SK-N-SH (cell line): ENCODE results near the gene TIGIT.

Experiments
- FOXM1 ChIP-seq: IDR thresholded peaks from 2 replicates; pipeline ENCODE4 v1.4.0; 2012; ENCODE audit warnings: low read depth, mild to moderate bottlenecking
- GABPA ChIP-seq: IDR thresholded peaks from 2 replicates; pipeline ENCODE4 v1.4.0; 2012; ENCODE audit warnings: low read depth, mild to moderate bottlenecking
- JUND ChIP-seq: IDR thresholded peaks from 2 replicates; pipeline ENCODE4 v1.4.0; 2012
- MXI1 ChIP-seq: IDR thresholded peaks from 2 replicates; pipeline ENCODE4 v1.6.1; 2012; ENCODE audit warnings: mild to moderate bottlenecking, low read depth, low read length, improper control_type of control experiment
- TAF1 ChIP-seq: IDR thresholded peaks from 2 replicates; pipeline ENCODE4 v1.6.1; 2012; ENCODE audit warnings: low read depth, mild to moderate bottlenecking, low read length, moderate library complexity, borderline replicate concordance
- YY1 ChIP-seq: IDR thresholded peaks from 2 replicates; pipeline ENCODE4 v1.4.0; 2012; ENCODE audit warnings: low read depth, mild to moderate bottlenecking
- TF ChIP-seq, protein P1 (sequence below): fragments of 200-600 bp; sonication (generic); IDR thresholded peaks from 2 replicates; pipeline ENCODE4 v1.6.1; 2017; ENCODE audit warnings: antibody characterized with exemption, mild to moderate bottlenecking, moderate library complexity
- TF ChIP-seq, protein P2 (sequence below): IDR thresholded peaks from 2 replicates; pipeline ENCODE4 v1.4.0; 2012; ENCODE audit warnings: low read depth, borderline replicate concordance
- TF ChIP-seq, protein P3 (sequence below): IDR thresholded peaks from 2 replicates; pipeline ENCODE4 v1.6.1; 2012; ENCODE audit warnings: mild to moderate bottlenecking, low read depth, low read length, moderate library complexity

DNA sequence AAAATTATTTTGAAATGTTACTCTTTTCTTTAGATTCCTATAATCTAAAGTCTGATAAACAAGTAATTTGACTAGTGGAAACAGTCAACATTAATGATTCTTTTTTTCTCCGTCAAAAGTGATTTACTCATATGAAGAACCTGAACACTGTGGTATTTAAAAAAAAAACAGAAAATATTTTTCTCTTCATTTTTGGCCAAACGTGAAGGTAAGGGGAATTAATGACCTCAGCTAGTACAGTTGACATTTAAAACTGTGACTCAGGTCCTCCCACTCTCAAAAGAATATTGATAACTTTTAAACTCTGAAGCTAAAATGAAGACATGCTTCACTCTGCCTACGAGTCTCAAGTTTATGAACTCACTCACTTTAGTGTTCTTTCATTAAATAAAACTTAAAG lies 34.5 kb downstream of the TIGIT start:
- TF ChIP-seq, protein P1, sequence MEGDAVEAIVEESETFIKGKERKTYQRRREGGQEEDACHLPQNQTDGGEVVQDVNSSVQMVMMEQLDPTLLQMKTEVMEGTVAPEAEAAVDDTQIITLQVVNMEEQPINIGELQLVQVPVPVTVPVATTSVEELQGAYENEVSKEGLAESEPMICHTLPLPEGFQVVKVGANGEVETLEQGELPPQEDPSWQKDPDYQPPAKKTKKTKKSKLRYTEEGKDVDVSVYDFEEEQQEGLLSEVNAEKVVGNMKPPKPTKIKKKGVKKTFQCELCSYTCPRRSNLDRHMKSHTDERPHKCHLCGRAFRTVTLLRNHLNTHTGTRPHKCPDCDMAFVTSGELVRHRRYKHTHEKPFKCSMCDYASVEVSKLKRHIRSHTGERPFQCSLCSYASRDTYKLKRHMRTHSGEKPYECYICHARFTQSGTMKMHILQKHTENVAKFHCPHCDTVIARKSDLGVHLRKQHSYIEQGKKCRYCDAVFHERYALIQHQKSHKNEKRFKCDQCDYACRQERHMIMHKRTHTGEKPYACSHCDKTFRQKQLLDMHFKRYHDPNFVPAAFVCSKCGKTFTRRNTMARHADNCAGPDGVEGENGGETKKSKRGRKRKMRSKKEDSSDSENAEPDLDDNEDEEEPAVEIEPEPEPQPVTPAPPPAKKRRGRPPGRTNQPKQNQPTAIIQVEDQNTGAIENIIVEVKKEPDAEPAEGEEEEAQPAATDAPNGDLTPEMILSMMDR, result no peak
- TF ChIP-seq MXI1 (no peak), JUND (no peak), FOXM1 (no peak), TAF1 (no peak), GABPA (no peak), YY1 (no peak)
- TF ChIP-seq, protein P2, sequence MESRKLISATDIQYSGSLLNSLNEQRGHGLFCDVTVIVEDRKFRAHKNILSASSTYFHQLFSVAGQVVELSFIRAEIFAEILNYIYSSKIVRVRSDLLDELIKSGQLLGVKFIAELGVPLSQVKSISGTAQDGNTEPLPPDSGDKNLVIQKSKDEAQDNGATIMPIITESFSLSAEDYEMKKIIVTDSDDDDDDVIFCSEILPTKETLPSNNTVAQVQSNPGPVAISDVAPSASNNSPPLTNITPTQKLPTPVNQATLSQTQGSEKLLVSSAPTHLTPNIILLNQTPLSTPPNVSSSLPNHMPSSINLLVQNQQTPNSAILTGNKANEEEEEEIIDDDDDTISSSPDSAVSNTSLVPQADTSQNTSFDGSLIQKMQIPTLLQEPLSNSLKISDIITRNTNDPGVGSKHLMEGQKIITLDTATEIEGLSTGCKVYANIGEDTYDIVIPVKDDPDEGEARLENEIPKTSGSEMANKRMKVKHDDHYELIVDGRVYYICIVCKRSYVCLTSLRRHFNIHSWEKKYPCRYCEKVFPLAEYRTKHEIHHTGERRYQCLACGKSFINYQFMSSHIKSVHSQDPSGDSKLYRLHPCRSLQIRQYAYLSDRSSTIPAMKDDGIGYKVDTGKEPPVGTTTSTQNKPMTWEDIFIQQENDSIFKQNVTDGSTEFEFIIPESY, result no peak
- TF ChIP-seq, protein P3, sequence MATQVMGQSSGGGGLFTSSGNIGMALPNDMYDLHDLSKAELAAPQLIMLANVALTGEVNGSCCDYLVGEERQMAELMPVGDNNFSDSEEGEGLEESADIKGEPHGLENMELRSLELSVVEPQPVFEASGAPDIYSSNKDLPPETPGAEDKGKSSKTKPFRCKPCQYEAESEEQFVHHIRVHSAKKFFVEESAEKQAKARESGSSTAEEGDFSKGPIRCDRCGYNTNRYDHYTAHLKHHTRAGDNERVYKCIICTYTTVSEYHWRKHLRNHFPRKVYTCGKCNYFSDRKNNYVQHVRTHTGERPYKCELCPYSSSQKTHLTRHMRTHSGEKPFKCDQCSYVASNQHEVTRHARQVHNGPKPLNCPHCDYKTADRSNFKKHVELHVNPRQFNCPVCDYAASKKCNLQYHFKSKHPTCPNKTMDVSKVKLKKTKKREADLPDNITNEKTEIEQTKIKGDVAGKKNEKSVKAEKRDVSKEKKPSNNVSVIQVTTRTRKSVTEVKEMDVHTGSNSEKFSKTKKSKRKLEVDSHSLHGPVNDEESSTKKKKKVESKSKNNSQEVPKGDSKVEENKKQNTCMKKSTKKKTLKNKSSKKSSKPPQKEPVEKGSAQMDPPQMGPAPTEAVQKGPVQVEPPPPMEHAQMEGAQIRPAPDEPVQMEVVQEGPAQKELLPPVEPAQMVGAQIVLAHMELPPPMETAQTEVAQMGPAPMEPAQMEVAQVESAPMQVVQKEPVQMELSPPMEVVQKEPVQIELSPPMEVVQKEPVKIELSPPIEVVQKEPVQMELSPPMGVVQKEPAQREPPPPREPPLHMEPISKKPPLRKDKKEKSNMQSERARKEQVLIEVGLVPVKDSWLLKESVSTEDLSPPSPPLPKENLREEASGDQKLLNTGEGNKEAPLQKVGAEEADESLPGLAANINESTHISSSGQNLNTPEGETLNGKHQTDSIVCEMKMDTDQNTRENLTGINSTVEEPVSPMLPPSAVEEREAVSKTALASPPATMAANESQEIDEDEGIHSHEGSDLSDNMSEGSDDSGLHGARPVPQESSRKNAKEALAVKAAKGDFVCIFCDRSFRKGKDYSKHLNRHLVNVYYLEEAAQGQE, result no peak
